Keratinocyte (primary cell): ENCODE results near the gene ZNF335. TPM values are rescaled to one million over a fixed set of nuclear protein-coding genes. Genes with fewer than 3 reads are reported as not detected.

ENCODE experiments used
- DNase-seq: peaks from one replicate; pipeline ENCODE4 v3.0.0-alpha.2; 2011; ENCODE audit warnings: low read depth, missing footprints, low spot score
- FAIRE-seq: peaks from 2 replicates; lab custom pipeline; 2011; peaks lifted over from hg19 to GRCh38; lab: Jason Lieb, UNC
- H2AFZ ChIP-seq: 2 replicates; pipeline ENCODE4 v1.6.0; 2012; ENCODE audit warnings: low read length, control low read depth, inconsistent platforms; ENCODE audit not compliant: control insufficient read depth
- H3K27ac ChIP-seq: 2 replicates; pipeline ENCODE4 v1.5.1; 2011; ENCODE audit warnings: low read length; ENCODE audit not compliant: control insufficient read depth, insufficient read depth
- H3K27me3 ChIP-seq: 3 replicates; pipeline ENCODE4 v1.6.0; 2011; ENCODE audit warnings: low read length; ENCODE audit not compliant: control insufficient read depth, insufficient read depth; ENCODE audit errors: extremely low read depth
- H3K36me3 ChIP-seq, 2 experiments: 2 replicates in 1 of 2; 3 replicates in 1 of 2; pipeline ENCODE4 v1.5.1; 2011; ENCODE audit warnings: low read length in 2 of 2, mild to moderate bottlenecking in 1 of 2; ENCODE audit not compliant: control insufficient read depth in 2 of 2, insufficient read depth in 2 of 2; ENCODE audit errors: extremely low read depth in 1 of 2
- H3K4me1 ChIP-seq: 3 replicates; pipeline ENCODE4 v1.5.1; 2011; ENCODE audit warnings: low read length; ENCODE audit not compliant: control insufficient read depth, insufficient read depth; ENCODE audit errors: extremely low read depth
- H3K4me2 ChIP-seq: 3 replicates; pipeline ENCODE4 v1.6.0; 2011; ENCODE audit warnings: low read depth, low read length; ENCODE audit not compliant: control insufficient read depth, insufficient read depth; ENCODE audit errors: extremely low read depth
- H3K4me3 ChIP-seq, 3 experiments: fragments of 200-600 bp in 1 of 3; sonication (generic) in 1 of 3; 2 replicates in 2 of 3; 3 replicates in 1 of 3; pipeline ENCODE4 v1.5.1; 2011 to 2016; ENCODE audit warnings: low read length in 3 of 3, mild to moderate bottlenecking in 3 of 3, control low read depth in 2 of 3, inconsistent platforms in 1 of 3, low read depth in 1 of 3, mixed read lengths in 1 of 3, mixed run types in 1 of 3, moderate library complexity in 1 of 3; ENCODE audit not compliant: control insufficient read depth in 2 of 3, insufficient read depth in 2 of 3; ENCODE audit errors: extremely low read depth in 1 of 3
- H3K79me2 ChIP-seq: 2 replicates; pipeline ENCODE4 v1.6.0; 2012; ENCODE audit warnings: low read length; ENCODE audit not compliant: control insufficient read depth, insufficient read depth
- H3K9ac ChIP-seq: 3 replicates; pipeline ENCODE4 v1.6.0; 2011; ENCODE audit warnings: low read length; ENCODE audit not compliant: control insufficient read depth, insufficient read depth; ENCODE audit errors: extremely low read depth
- H3K9me1 ChIP-seq: 3 replicates; pipeline ENCODE4 v1.6.0; 2011; ENCODE audit warnings: low read length; ENCODE audit not compliant: control insufficient read depth, insufficient read depth; ENCODE audit errors: extremely low read depth
- H3K9me3 ChIP-seq: 2 replicates; pipeline ENCODE4 v1.5.1; 2012; ENCODE audit warnings: low read depth, low read length; ENCODE audit not compliant: control insufficient read depth
- H4K20me1 ChIP-seq: 3 replicates; pipeline ENCODE4 v1.6.0; 2011; ENCODE audit warnings: low read length; ENCODE audit not compliant: control insufficient read depth, insufficient read depth; ENCODE audit errors: extremely low read depth
- CTCF ChIP-seq, 3 experiments: IDR thresholded peaks in 1 of 3; conservative IDR thresholded peaks in 1 of 3; optimal IDR thresholded peaks in 1 of 3; 2 replicates in 2 of 3; 3 replicates in 1 of 3; pipeline versions ENCODE3 to v1.5.1; 2011; ENCODE audit warnings: low read length in 3 of 3, mild to moderate bottlenecking in 3 of 3, moderate library complexity in 2 of 3, control low read depth in 1 of 3, inconsistent platforms in 1 of 3; ENCODE audit not compliant: insufficient read depth in 2 of 3; ENCODE audit errors: extremely low read depth in 1 of 3
- EZH2 ChIP-seq: IDR thresholded peaks from one replicate; pipeline ENCODE4 v1.6.1; 2012; ENCODE audit warnings: inconsistent platforms, mild to moderate bottlenecking, low read length, moderate library complexity
- dilution Hi-C: fragments of 300-500 bp; cut with MboI; formaldehyde crosslinking; loops from one replicate; pipeline ENCODE4 v1.7.0; 2020; ENCODE audit warnings: low sequenced_read_pairs; ENCODE audit not compliant: extremely low pct_ligation_motif_present
- polyA plus RNA-seq, 5 experiments: library from polyadenylated mRNA; depleted of rRNA in 3 of 5; stranded (reverse) in 3 of 5; stranded (forward) in 1 of 5; unstranded in 1 of 5; fragments of >200 nt; gene quantifications; 1 replicate in 1 of 5; 2 replicates in 3 of 5; 3 replicates in 1 of 5; pipeline versions ENCODE4 v1.2.1 to v1.2.3, GENCODE V29; 2011 to 2012; ENCODE audit warnings: missing spikeins in 2 of 5, low read depth in 1 of 5, low replicate concordance in 1 of 5

The ZNF335 gene
- polyA plus RNA-seq, 1 donor (not counting 4 experiments of a cell fraction or from before 2014, with no cell fraction given) = 5.8 TPM

- peaks cover 1% of the 10 kb centered on the region for H3K27me3 ChIP-seq
- dilution Hi-C loops = no loop called here
- no peaks in the 10 kb centered on the region for H3K9me1 ChIP-seq
- TF ChIP-seq CTCF (optimal IDR thresholded peaks at IDR 0.05 in 1 of 3, IDR thresholded peaks at IDR 0.05 in 1 of 3, conservative IDR thresholded peaks at IDR 0.05 in 1 of 3; ENCODE audit: extremely low read depth in 1 of 3, insufficient read depth in 2 of 3, low read length in 3 of 3) (no peak), EZH2 (no peak)
- DNase-seq (no peak), FAIRE-seq (no peak)
- no peak overlapping the region for H3K4me2 ChIP-seq
- peaks cover 43% of the 10 kb centered on the region for H3K4me1 ChIP-seq
- H4K20me1 ChIP-seq = no peaks in the 10 kb centered on the region
- H3K4me3 ChIP-seq = no peak overlapping the region
- no peaks in the 10 kb centered on the region for H3K9me3 ChIP-seq
- no peak overlapping the region for H2AFZ ChIP-seq
- H3K79me2 ChIP-seq = no peaks in the 10 kb centered on the region
- H3K9ac ChIP-seq = no peak overlapping the region
- no peaks in the 10 kb centered on the region for H3K36me3 ChIP-seq
- H3K27ac ChIP-seq = no peak overlapping the region
Measured at GRCh38 chr20:46004187-46004586, 32.2 kb upstream of the ZNF335 start.

GRCh38 chr20:46002008-46002407, 30.0 kb upstream of the ZNF335 start:
- Histone ChIP-seq H3K4me3 (no peak overlapping the region), H3K4me1 (peaks cover 27% of the 10 kb centered on the region), H3K27me3 (no peaks in the 10 kb centered on the region), H3K79me2 (no peaks in the 10 kb centered on the region), H3K27ac (no peak overlapping the region), H3K9me1 (no peaks in the 10 kb centered on the region), H2AFZ (no peak overlapping the region), H3K36me3 (no peaks in the 10 kb centered on the region), H4K20me1 (no peaks in the 10 kb centered on the region), H3K9ac (no peak overlapping the region), H3K9me3 (no peaks in the 10 kb centered on the region), H3K4me2 (no peak overlapping the region)
- no peak for FAIRE-seq
- dilution Hi-C loops = no loop called here
- no peak for DNase-seq
- no peak for TF ChIP-seq CTCF (optimal IDR thresholded peaks at IDR 0.05 in 1 of 3, IDR thresholded peaks at IDR 0.05 in 1 of 3, conservative IDR thresholded peaks at IDR 0.05 in 1 of 3; ENCODE audit: extremely low read depth in 1 of 3, insufficient read depth in 2 of 3, low read length in 3 of 3)
